Motor neuron (in vitro differentiated cells): ENCODE measurements around the gene ACTL9. TPM values are rescaled to one million over a fixed set of nuclear protein-coding genes. Genes with fewer than 3 reads are reported as not detected.

Experiments
- ATAC-seq, 8 experiments: fragments of 200-7000 bp; cut with Tn5 transposase; replicated peaks in 6 of 8; 2 replicates each; pipeline ENCODE4 v1.8.0; 2021; ENCODE audit warnings: mild to moderate bottlenecking in 8 of 8, moderate library complexity in 8 of 8
- H3K27ac ChIP-seq, 2 donors: fragments of 250-450 bp; sonication (Bioruptor Pico); 2 replicates each; pipeline ENCODE4 v1.9.0; 2021; ENCODE audit warnings: antibody characterized with exemption in 2 of 2, mild to moderate bottlenecking in 2 of 2, moderate library complexity in 1 of 2
- H3K4me1 ChIP-seq, 2 donors: fragments of 250-450 bp; sonication (Bioruptor Pico); replicated peaks in 1 of 2; 2 replicates each; pipeline ENCODE4 v1.6.1; 2021; ENCODE audit warnings: antibody characterized with exemption in 2 of 2, mild to moderate bottlenecking in 2 of 2, moderate library complexity in 1 of 2
- H3K4me3 ChIP-seq, 5 donors: fragments of 250-450 bp; sonication (Bioruptor Pico); 2 replicates each; pipeline ENCODE4 v1.9.0; 2021; ENCODE audit warnings: antibody characterized with exemption in 5 of 5, mild to moderate bottlenecking in 5 of 5, moderate library complexity in 4 of 5
- WGBS, 10 experiments: fragments of 450-650 bp; shearing (Covaris generic); methylation state at CpG; one replicate each; pipeline ENCODE4 v1.0.0; 2022; 5-methylcytosine and 5-hydroxymethylcytosine counted together
- in situ Hi-C, 9 experiments: fragments of 400-800 bp; cut with MboI; loops; one replicate each; pipeline ENCODE4 v1.15.0; 2021; ENCODE audit warnings: low sequenced_read_pairs in 9 of 9, low pct_unique_long_range_greater_than_20kb in 2 of 9; ENCODE audit not compliant: unreplicated experiment in 9 of 9
- total RNA-seq, 8 experiments: library from RNA; unstranded; fragments of 300-600 nt; gene quantifications; 2 replicates each; pipeline versions ENCODE4 v1.2.3 to v1.2.4, GENCODE V29; 2022

Gene ACTL9
- total RNA-seq, 8 experiments from 2014 or later = not detected

DNA sequence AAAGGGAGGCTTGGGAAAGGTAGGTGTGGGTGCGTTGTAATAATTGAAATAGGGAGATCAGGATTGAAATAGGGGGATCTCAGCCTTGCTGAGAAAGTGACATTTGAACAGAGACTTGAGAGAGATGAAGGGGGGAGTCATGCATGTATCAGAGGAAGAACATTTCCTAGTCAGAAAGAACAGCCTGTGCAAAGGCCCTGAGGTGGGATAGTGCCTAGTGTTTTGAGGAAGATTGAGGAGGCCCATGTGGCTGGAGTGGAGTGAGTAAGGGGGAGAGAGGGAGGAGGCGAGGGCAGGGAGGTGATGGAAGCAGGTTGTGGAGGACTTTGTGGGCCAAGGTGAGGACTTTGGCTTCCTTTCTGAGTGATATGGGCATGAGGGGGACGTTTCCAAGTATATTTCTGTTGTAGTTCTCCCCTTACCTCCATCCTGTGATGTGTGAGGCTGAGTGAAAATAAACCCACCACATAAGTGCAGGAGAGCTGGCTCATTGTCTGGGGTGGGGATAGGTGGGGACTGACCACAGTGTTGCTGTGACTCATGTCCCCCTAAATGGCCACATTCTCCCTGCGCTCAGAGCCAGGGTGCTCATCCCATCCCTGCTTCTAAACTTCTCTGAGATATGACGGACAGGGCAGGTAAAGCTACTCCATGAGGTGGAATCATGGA, 17.8 kb downstream of the ACTL9 start:
- Histone ChIP-seq H3K27ac (no peak overlapping the region), H3K4me1 (no peaks in the 10 kb centered on the region), H3K4me3 (no peak overlapping the region)
- no peak for ATAC-seq
- in situ Hi-C loops = no loop called here
- WGBS, 10 experiments = 13 to 100% (median 43%) methylated on average over 1 to 4 of the region's 5 CpGs

- Histone ChIP-seq H3K4me3 (no peak overlapping the region), H3K27ac (no peak overlapping the region), H3K4me1 (no peaks in the 10 kb centered on the region)
- in situ Hi-C loops = no loop called here
- ATAC-seq = no peak
These were observed 20.3 kb downstream of the ACTL9 start for GRCh38 chr19:8678244-8678807.

DNA sequence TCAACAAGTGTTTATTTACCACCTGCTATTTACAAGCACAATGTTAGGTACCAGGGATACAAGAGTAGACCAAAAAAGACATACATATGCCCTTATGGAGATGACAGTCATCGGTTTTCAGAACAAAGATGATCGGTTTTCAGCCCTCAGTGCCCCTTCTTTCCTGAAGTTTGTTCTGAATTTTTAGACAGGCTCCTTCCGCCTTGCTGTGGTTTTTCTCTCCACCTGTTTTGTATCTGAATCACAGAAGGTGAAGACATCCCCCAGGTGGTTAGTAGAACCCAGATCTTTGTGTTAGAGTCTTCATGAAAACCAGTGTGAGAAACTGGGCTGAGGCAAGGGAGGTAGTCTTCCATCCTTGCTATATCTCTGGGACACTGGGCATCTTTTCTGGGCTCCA, 23.5 kb downstream of the ACTL9 start:
- Histone ChIP-seq H3K4me3 (no peak overlapping the region), H3K4me1 (no peaks in the 10 kb centered on the region), H3K27ac (no peak overlapping the region)
- in situ Hi-C loops = no loop called here
- no peak for ATAC-seq
- 0 to 76% (median 37%) methylated on average over 1 to 3 of the region's 3 CpGs; no CpG with 5 or more reads in 3 of the 10 experiments for WGBS, 10 experiments

GRCh38 chr19:8673276-8673891, 25.2 kb downstream of the ACTL9 start:
- H3K4me1 ChIP-seq = no peaks in the 10 kb centered on the region
- in situ Hi-C loops = loop anchor here in 3 of 9 experiments (25.0 kb wide), 1 partner anchor 414 kb away; the partner anchor contains the start of gene OR1M1 (in 3 of the 3)
- ATAC-seq = no peak
- no peak overlapping the region for H3K4me3 ChIP-seq
- H3K27ac ChIP-seq = no peak overlapping the region
- 20 to 100% (median 67%) methylated on average over 1 to 2 of the region's 6 CpGs; no CpG with 5 or more reads in 5 of the 10 experiments for WGBS, 10 experiments

DNA sequence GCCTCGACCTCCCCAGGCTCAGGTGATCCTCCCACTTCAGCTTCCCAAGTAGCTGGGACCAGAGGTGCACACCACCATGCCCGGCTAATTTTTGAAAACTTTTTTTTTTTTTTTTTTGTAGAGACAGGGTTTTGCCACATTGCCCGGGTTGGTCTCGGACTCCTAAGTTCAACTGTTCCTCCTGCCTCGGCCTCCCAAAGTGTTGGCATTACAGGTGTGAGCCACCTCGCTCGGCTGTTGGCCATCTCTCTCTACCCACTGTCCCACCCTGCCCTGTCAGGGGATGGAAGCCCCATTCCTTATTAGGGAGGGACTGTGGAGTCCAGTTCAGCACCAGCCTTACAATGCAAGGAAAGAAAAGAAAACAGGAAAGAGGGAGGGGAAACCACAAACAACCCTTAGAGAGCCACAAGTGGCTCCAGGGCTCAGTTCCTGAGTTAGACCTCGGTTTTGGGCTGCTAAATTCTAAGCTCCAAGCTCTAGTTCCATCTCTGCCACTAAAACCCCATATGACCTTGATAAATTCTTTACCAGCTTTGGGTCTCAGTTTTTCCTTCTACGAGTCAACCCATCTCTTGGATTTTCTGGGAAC, 31.7 kb downstream of the ACTL9 start:
- 0 to 92% (median 57%) methylated on average over 1 to 8 of the region's 9 CpGs for WGBS, 10 experiments
- Histone ChIP-seq H3K4me3 (no peak overlapping the region), H3K4me1 (no peaks in the 10 kb centered on the region), H3K27ac (no peak overlapping the region)
- in situ Hi-C loops = loop anchor here in 3 of 9 experiments (25.0 kb wide), 1 partner anchor 420 kb away; the partner anchor contains the start of gene OR1M1 (in 3 of the 3)
- ATAC-seq = no peak

DNA sequence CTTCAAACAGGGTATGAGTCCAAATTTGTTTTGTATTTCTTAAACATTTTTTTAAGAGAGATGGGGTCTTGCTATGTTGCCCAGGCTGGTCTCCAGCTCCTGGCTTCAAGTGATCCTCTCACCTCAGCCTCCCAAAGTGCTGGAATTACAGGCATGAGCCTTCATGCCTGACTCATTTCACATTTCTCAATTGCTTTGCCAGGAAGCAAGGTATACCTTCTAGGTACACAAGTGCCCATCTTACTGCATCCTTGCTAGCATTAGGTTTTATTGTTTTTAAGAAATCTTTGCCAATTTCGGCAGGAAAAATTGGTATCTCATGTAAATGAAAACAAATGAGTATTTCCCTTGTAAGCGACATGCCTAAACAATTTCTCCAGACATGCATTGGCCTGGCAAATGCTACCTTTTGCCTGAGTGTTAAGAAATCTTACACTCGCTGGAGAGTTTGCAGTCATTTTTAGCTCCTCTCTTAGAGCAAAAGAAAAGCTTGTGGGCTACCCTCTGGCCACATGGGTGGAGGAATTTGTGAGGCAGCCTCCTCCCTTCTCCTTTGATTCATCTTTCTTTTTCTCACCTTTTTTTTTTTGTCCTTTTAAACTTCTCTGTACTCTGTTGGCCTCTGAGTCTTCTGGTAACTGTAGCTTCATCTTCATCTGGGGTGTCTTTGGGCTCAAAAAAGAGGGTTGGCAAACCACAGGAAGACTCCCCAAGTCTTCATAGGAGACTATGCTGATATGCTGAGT, 33.0 kb downstream of the ACTL9 start:
- H3K4me3 ChIP-seq = no peak overlapping the region
- ATAC-seq = no peak
- H3K27ac ChIP-seq = no peak overlapping the region
- in situ Hi-C loops = loop anchor here in 3 of 9 experiments (25.0 kb wide), 1 partner anchor 422 kb away; the partner anchor contains the start of gene OR1M1 (in 3 of the 3)
- no peaks in the 10 kb centered on the region for H3K4me1 ChIP-seq
- 11 to 100% (median 57%) methylated on average over 1 to 3 of the region's 3 CpGs for WGBS, 10 experiments

DNA sequence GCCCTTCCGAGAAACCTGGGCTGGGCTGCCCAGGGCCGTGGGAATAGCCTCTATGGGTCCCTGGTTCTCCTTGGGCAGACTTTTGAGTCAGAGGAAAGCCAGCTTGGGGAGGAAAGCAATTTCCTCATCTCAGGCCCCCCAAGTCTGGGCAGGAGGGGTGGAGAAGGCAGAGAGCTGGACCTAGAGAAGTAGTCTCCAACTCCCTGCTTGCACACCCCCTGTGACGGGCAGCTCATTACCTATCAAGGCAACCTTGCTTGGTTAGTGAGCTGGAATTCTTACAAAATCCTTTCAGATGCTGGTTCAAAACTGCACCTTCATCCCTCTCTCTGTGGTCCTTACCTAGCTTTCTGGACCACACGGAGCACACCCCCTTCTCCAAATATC, 33.9 kb downstream of the ACTL9 start:
- in situ Hi-C loops = loop anchor here in 3 of 9 experiments (25.0 kb wide), 1 partner anchor 423 kb away; the partner anchor contains the start of gene OR1M1 (in 3 of the 3)

GRCh38 chr19:8663920-8664670, 34.5 kb downstream of the ACTL9 start:
- no peak for ATAC-seq
- Histone ChIP-seq H3K4me3 (no peak overlapping the region), H3K4me1 (no peaks in the 10 kb centered on the region), H3K27ac (no peak overlapping the region)
- in situ Hi-C loops = loop anchor here in 3 of 9 experiments (25.0 kb wide), 1 partner anchor 423 kb away; the partner anchor contains the start of gene OR1M1 (in 3 of the 3)
- 12 to 67% (median 53%) methylated on average over 1 to 3 of the region's 22 CpGs; no CpG with 5 or more reads in 5 of the 10 experiments for WGBS, 10 experiments

More for the DNA sequence above, 33.9 kb downstream of the ACTL9 start:
- H3K4me3 ChIP-seq = no peak overlapping the region
- H3K27ac ChIP-seq = no peak overlapping the region
- WGBS, 10 experiments = 40 to 58% (median 52%) methylated on average over 1 to 4 of the region's 4 CpGs; no CpG with 5 or more reads in 7 of the 10 experiments
- no peak for ATAC-seq
- H3K4me1 ChIP-seq = no peaks in the 10 kb centered on the region

GRCh38 chr19:8662263-8662662, 36.3 kb downstream of the ACTL9 start:
- H3K4me1 ChIP-seq = no peaks in the 10 kb centered on the region
- H3K4me3 ChIP-seq = no peak overlapping the region
- in situ Hi-C loops = loop anchor here in 3 of 9 experiments (25.0 kb wide), 1 partner anchor 425 kb away; the partner anchor contains the start of gene OR1M1 (in 3 of the 3)
- no peak overlapping the region for H3K27ac ChIP-seq
- 0 to 70% (median 51%) methylated on average over 1 to 3 of the region's 4 CpGs; no CpG with 5 or more reads in 2 of the 10 experiments for WGBS, 10 experiments
- no peak for ATAC-seq

DNA sequence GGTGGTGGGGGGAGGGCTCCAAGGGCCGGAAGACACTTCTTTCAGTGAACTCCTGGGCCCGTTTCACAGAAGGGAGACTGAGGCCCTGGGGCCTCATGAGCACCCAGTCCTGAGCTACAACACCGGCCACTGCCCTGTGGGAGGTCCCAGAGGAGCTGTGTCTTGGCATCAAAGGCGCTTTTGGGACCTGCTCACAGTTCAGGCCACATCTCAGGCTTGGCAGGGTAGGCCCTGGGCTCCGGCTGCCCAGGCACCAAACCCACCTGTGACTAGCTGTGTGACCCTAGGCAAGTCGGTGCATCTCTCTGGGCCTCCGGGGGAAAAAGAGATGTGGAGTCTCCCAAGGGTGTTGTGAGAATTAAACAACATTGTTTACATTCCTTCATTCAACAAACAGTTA, 38.7 kb downstream of the ACTL9 start:
- in situ Hi-C loops = loop anchor here in 3 of 9 experiments (25.0 kb wide), 1 partner anchor 427 kb away; the partner anchor contains the start of gene OR1M1 (in 3 of the 3)
- no peak overlapping the region for H3K27ac ChIP-seq
- 52 to 70% (median 55%) methylated on average over 2 to 5 of the region's 7 CpGs; no CpG with 5 or more reads in 7 of the 10 experiments for WGBS, 10 experiments
- H3K4me1 ChIP-seq = no peaks in the 10 kb centered on the region
- no peak overlapping the region for H3K4me3 ChIP-seq
- ATAC-seq = no peak

GRCh38 chr19:8657869-8658268, 40.7 kb downstream of the ACTL9 start:
- no peak for ATAC-seq
- Histone ChIP-seq H3K4me1 (no peaks in the 10 kb centered on the region), H3K27ac (no peak overlapping the region), H3K4me3 (no peak overlapping the region)
- in situ Hi-C loops = loop anchor here in 3 of 9 experiments (25.0 kb wide), 1 partner anchor 429 kb away; the partner anchor contains the start of gene OR1M1 (in 3 of the 3)
- WGBS, 10 experiments = 40% methylated on average over 1 to 4 of the region's 5 CpGs; no CpG with 5 or more reads in 8 of the 10 experiments

- no peak for ATAC-seq
- 20 to 100% (median 75%) methylated on average over 1 to 4 of the region's 12 CpGs; no CpG with 5 or more reads in 7 of the 10 experiments for WGBS, 10 experiments
- Histone ChIP-seq H3K27ac (no peak overlapping the region), H3K4me3 (no peak overlapping the region), H3K4me1 (no peaks in the 10 kb centered on the region)
- in situ Hi-C loops = loop anchor here in 3 of 9 experiments (25.0 kb wide), 1 partner anchor 432 kb away; the partner anchor contains the start of gene OR1M1 (in 3 of the 3)
These were observed 43.3 kb downstream of the ACTL9 start for GRCh38 chr19:8655340-8655709.
